ENCODE data around the gene CDKN2AIPNL. TPM values are rescaled to one million over a fixed set of nuclear protein-coding genes. Genes with fewer than 3 reads are reported as not detected.

Gene CDKN2AIPNL
- total RNA-seq, 1 experiment from 2014 or later, result 43.6 TPM

DNA sequence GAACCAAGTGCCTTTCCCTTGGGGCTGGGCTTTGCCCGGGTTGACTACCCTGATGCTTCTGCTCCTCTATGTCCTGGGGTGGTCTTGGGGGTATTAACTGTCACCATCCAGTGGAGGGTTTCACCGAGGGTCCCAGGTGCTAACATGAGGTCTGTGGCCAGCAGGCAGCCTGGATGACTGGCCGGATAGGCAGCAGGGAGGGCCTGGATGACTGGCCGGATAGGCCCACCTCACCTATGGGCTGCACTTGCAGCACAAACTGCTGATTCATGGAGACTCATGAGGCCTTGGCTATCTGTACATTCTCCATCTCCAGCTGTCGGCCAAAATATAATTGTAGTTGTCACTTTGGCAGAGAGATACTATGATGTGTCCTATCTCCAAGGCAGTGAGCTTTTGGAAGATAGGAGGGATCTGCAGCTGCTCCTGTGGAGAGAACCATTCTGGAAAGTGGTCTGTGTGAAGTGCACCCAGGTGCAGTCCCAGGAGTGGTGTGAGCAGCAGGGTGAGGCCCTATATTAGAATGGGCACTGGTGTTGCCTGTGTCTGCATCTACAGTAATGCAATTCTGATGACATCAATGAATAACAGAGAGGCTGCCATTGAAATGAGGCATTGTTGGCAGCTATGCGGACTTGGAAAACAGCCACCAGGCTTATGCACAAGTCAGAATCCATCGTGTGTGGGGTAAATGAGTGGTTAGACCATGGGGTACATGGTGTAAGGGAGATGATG lies 26.3 kb upstream of the CDKN2AIPNL start:
- Histone ChIP-seq H3K27ac (ENCODE audit: low read length) (peak overlapping the region; percentile 26; the same call in 1 of the 2 replicates), H3K4me1 (ENCODE audit: control insufficient read depth, insufficient read depth, low read length) (peaks cover 25% of the 10 kb centered on the region), H3K4me3 (ENCODE audit: low read depth in 2 of 2, low read length in 2 of 2) (no peak overlapping the region), H3K27me3 (ENCODE audit: control insufficient read depth, insufficient read depth, low read length) (no peaks in the 10 kb centered on the region), H3K9me3 (ENCODE audit: control insufficient read depth, insufficient read depth, low read depth, low read length) (no peaks in the 10 kb centered on the region), H3K36me3 (ENCODE audit: control insufficient read depth, insufficient read depth, low read length) (no peaks in the 10 kb centered on the region)
- ATAC-seq, result no peak
- intact Hi-C loops (cut with micrococcal nuclease; ENCODE audit: unreplicated experiment) (no loop called here), in situ Hi-C loops (cut with HindIII; ENCODE audit: low pct_unique_long_range_greater_than_20kb, low sequenced_read_pairs) (no loop called here)
- BruUV-seq (replicated peaks), result no TSS peak
- ChIA-PET CTCF (no interaction called here), POLR2A (no interaction called here)
- TF ChIP-seq, protein P1, sequence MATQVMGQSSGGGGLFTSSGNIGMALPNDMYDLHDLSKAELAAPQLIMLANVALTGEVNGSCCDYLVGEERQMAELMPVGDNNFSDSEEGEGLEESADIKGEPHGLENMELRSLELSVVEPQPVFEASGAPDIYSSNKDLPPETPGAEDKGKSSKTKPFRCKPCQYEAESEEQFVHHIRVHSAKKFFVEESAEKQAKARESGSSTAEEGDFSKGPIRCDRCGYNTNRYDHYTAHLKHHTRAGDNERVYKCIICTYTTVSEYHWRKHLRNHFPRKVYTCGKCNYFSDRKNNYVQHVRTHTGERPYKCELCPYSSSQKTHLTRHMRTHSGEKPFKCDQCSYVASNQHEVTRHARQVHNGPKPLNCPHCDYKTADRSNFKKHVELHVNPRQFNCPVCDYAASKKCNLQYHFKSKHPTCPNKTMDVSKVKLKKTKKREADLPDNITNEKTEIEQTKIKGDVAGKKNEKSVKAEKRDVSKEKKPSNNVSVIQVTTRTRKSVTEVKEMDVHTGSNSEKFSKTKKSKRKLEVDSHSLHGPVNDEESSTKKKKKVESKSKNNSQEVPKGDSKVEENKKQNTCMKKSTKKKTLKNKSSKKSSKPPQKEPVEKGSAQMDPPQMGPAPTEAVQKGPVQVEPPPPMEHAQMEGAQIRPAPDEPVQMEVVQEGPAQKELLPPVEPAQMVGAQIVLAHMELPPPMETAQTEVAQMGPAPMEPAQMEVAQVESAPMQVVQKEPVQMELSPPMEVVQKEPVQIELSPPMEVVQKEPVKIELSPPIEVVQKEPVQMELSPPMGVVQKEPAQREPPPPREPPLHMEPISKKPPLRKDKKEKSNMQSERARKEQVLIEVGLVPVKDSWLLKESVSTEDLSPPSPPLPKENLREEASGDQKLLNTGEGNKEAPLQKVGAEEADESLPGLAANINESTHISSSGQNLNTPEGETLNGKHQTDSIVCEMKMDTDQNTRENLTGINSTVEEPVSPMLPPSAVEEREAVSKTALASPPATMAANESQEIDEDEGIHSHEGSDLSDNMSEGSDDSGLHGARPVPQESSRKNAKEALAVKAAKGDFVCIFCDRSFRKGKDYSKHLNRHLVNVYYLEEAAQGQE (IDR thresholded peaks at IDR 0.05; ENCODE audit: insufficient read depth in 1 of 2, low read depth in 2 of 2, low read length in 1 of 2), result no peak
- no peak for TF ChIP-seq SIN3A (IDR thresholded peaks at IDR 0.05; ENCODE audit: borderline replicate concordance, insufficient read depth, low read depth, low read length)
- TF ChIP-seq TCF7L2 (IDR thresholded peaks at IDR 0.05; ENCODE audit: low read depth, low read length), result no peak
- no peak for TF ChIP-seq POLR2AphosphoS5 (IDR thresholded peaks at IDR 0.05; ENCODE audit: low read depth, low read length)
- TF ChIP-seq, protein P2, sequence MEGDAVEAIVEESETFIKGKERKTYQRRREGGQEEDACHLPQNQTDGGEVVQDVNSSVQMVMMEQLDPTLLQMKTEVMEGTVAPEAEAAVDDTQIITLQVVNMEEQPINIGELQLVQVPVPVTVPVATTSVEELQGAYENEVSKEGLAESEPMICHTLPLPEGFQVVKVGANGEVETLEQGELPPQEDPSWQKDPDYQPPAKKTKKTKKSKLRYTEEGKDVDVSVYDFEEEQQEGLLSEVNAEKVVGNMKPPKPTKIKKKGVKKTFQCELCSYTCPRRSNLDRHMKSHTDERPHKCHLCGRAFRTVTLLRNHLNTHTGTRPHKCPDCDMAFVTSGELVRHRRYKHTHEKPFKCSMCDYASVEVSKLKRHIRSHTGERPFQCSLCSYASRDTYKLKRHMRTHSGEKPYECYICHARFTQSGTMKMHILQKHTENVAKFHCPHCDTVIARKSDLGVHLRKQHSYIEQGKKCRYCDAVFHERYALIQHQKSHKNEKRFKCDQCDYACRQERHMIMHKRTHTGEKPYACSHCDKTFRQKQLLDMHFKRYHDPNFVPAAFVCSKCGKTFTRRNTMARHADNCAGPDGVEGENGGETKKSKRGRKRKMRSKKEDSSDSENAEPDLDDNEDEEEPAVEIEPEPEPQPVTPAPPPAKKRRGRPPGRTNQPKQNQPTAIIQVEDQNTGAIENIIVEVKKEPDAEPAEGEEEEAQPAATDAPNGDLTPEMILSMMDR (IDR thresholded peaks at IDR 0.05), result no peak
- no peak for DNase-seq (ENCODE audit: low read depth, low spot score)

DNA sequence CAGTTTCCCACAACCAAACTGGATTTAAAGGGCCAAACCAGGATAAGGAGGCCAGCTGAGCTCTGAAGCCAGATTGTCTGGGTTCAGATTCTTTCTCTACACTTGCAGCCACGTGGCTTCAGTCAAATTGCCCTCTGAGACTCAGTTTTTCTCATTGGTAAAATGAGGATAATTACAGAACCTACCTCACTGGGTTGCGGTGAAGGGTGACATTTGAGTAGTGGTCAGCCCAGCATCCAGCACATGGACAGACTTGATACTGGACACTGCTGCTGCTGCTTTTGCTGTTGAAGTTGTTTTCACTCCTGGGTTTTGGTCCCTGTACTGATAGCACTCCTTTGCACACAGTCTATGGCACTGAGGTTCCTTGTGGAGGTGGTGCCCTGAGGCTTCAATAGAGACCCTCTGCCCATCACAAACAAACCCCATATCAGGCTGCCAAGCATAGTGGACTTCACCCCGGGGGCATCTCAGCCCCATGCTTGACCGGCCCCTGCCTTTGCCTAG lies 25.7 kb upstream of the CDKN2AIPNL start:
- DNase-seq (ENCODE audit: low read depth, low spot score), result no peak
- no peak for ATAC-seq
- TF ChIP-seq, protein P1 (IDR thresholded peaks at IDR 0.05; ENCODE audit: insufficient read depth in 1 of 2, low read depth in 2 of 2, low read length in 1 of 2), result no peak
- TF ChIP-seq POLR2AphosphoS5 (IDR thresholded peaks at IDR 0.05; ENCODE audit: low read depth, low read length) (no peak), SIN3A (IDR thresholded peaks at IDR 0.05; ENCODE audit: borderline replicate concordance, insufficient read depth, low read depth, low read length) (no peak), TCF7L2 (IDR thresholded peaks at IDR 0.05; ENCODE audit: low read depth, low read length) (no peak)
- TF ChIP-seq, protein P2 (IDR thresholded peaks at IDR 0.05), result no peak

More for the DNA sequence above, 25.7 kb upstream of the CDKN2AIPNL start:
- Histone ChIP-seq H3K36me3 (ENCODE audit: control insufficient read depth, insufficient read depth, low read length) (no peaks in the 10 kb centered on the region), H3K4me3 (ENCODE audit: low read depth in 2 of 2, low read length in 2 of 2) (no peak overlapping the region), H3K9me3 (ENCODE audit: control insufficient read depth, insufficient read depth, low read depth, low read length) (no peaks in the 10 kb centered on the region), H3K27me3 (ENCODE audit: control insufficient read depth, insufficient read depth, low read length) (no peaks in the 10 kb centered on the region), H3K27ac (ENCODE audit: low read length) (peak overlapping the region; percentile 8), H3K4me1 (ENCODE audit: control insufficient read depth, insufficient read depth, low read length) (peaks cover 29% of the 10 kb centered on the region)
- CTCF ChIA-PET, result no interaction called here
- no TSS peak for BruUV-seq (replicated peaks)
- in situ Hi-C loops (cut with HindIII; ENCODE audit: low pct_unique_long_range_greater_than_20kb, low sequenced_read_pairs), result no loop called here
- intact Hi-C loops (cut with micrococcal nuclease; ENCODE audit: unreplicated experiment), result no loop called here
- POLR2A ChIA-PET, result no interaction called here

Measured in Panc1 (cell line).